HEK293 (cell line): Measurements from ENCODE around the gene ACRBP.

ENCODE experiments used
- CTCF ChIA-PET: fragments of 350-600 bp; formaldehyde crosslinking; extraction: SDS; loops from one replicate; lab custom pipeline; 2021; ENCODE audit warnings: antibody characterized with exemption; lab: Yijun Ruan, JAX
- POLR2A ChIA-PET: fragments of 300-600 bp; formaldehyde crosslinking; extraction: SDS; loops from one replicate; lab custom pipeline; 2020; ENCODE audit warnings: antibody characterized with exemption, inconsistent platforms; lab: Yijun Ruan, JAX
- H3K27ac ChIP-seq: fragments of 200-500 bp; sonication (Bioruptor generic); 2 replicates; pipeline ENCODE4 v1.5.1; 2014; ENCODE audit warnings: low read depth, low read length, control low read depth, inconsistent platforms; ENCODE audit errors: extremely low read depth
- H3K36me3 ChIP-seq, 2 experiments: fragments of 200-500 bp in 1 of 2; sonication (Bioruptor generic) in 1 of 2; 1 replicate in 1 of 2; 2 replicates in 1 of 2; pipeline ENCODE4 v1.5.1; 2014 to 2017; ENCODE audit warnings: inconsistent platforms in 2 of 2, low read length in 2 of 2; ENCODE audit not compliant: control insufficient read depth in 2 of 2, insufficient read depth in 1 of 2
- H3K4me1 ChIP-seq: fragments of 200-500 bp; sonication (Bioruptor generic); 2 replicates; pipeline ENCODE4 v1.5.1; 2014; ENCODE audit warnings: mild to moderate bottlenecking, low read length, inconsistent platforms; ENCODE audit not compliant: control insufficient read depth, insufficient read depth
- H3K4me3 ChIP-seq: 2 replicates; pipeline ENCODE4 v1.5.1; 2011; ENCODE audit warnings: low read depth, mild to moderate bottlenecking, control low read depth, low read length, moderate library complexity
- H3K9me3 ChIP-seq: fragments of 200-500 bp; sonication (Bioruptor generic); 2 replicates; pipeline ENCODE4 v1.5.1; 2014; ENCODE audit warnings: low read depth, low read length, inconsistent platforms; ENCODE audit not compliant: control insufficient read depth, insufficient read depth
- BCL6B ChIP-seq: fragments of 450-650 bp; formaldehyde crosslinking; IDR thresholded peaks from 2 replicates; pipeline ENCODE4 v1.5.1; 2017; ENCODE audit warnings: missing biosample characterization, missing genetic modification characterization
- GFI1B ChIP-seq: fragments of 450-650 bp; formaldehyde crosslinking; IDR thresholded peaks from 2 replicates; pipeline ENCODE4 v1.5.1; 2016; ENCODE audit warnings: missing biosample characterization, missing genetic modification characterization
- HOXA7 ChIP-seq: sonication (generic); formaldehyde crosslinking; IDR thresholded peaks from 2 replicates; pipeline ENCODE4 v1.8.1; 2022; ENCODE audit warnings: missing genetic modification reagents, borderline replicate concordance
- MEIS1 ChIP-seq: sonication (generic); formaldehyde crosslinking; IDR thresholded peaks from 2 replicates; pipeline ENCODE4 v1.8.1; 2022; ENCODE audit warnings: missing genetic modification reagents, mild to moderate bottlenecking, borderline replicate concordance
- PATZ1 ChIP-seq: fragments of 450-650 bp; formaldehyde crosslinking; IDR thresholded peaks from 2 replicates; pipeline ENCODE4 v1.5.1; 2016; ENCODE audit warnings: missing biosample characterization, missing genetic modification characterization
- PRDM10 ChIP-seq: fragments of 450-650 bp; formaldehyde crosslinking; IDR thresholded peaks from 2 replicates; pipeline ENCODE4 v1.5.1; 2016; ENCODE audit warnings: missing biosample characterization, missing genetic modification characterization
- SCRT2 ChIP-seq: fragments of 450-650 bp; formaldehyde crosslinking; IDR thresholded peaks from 2 replicates; pipeline ENCODE4 v1.5.1; 2016; ENCODE audit warnings: missing biosample characterization, missing genetic modification characterization
- ZBTB10 ChIP-seq: fragments of 450-650 bp; formaldehyde crosslinking; IDR thresholded peaks from 2 replicates; pipeline ENCODE4 v1.5.1; 2016; ENCODE audit warnings: missing biosample characterization, missing genetic modification characterization
- ZNF26 ChIP-seq: fragments of 450-650 bp; formaldehyde crosslinking; IDR thresholded peaks from 2 replicates; pipeline ENCODE4 v1.5.1; 2016; ENCODE audit warnings: missing biosample characterization, missing genetic modification characterization
- ZNF561 ChIP-seq: fragments of 450-650 bp; IDR thresholded peaks from 2 replicates; pipeline ENCODE4 v1.5.1; 2018; ENCODE audit warnings: missing biosample characterization, missing genetic modification characterization, borderline replicate concordance
- ZNF677 ChIP-seq: fragments of 450-650 bp; IDR thresholded peaks from 2 replicates; pipeline ENCODE4 v1.5.0; 2018; ENCODE audit warnings: missing biosample characterization, mild to moderate bottlenecking, missing genetic modification characterization, moderate library complexity
- ZNF777 ChIP-seq: fragments of 450-650 bp; formaldehyde crosslinking; IDR thresholded peaks from 2 replicates; pipeline ENCODE4 v1.5.1; 2017; ENCODE audit warnings: missing biosample characterization, missing genetic modification characterization, borderline replicate concordance
- ZNF791 ChIP-seq: fragments of 450-650 bp; formaldehyde crosslinking; IDR thresholded peaks from 2 replicates; pipeline ENCODE4 v1.5.1; 2016; ENCODE audit warnings: missing biosample characterization, missing genetic modification characterization
- ZNF837 ChIP-seq: fragments of 450-650 bp; formaldehyde crosslinking; IDR thresholded peaks from 2 replicates; pipeline ENCODE4 v1.5.1; 2016; ENCODE audit warnings: missing biosample characterization, missing genetic modification characterization

ACRBP gene

GRCh38 chr12:6639151-6639801 is 8.0 kb downstream of the ACRBP start:
- peaks cover 3% of the 10 kb centered on the region; the same call in 1 of the 2 replicates for H3K4me1 ChIP-seq
- H3K27ac ChIP-seq: no peak overlapping the region
- H3K4me3 ChIP-seq: no peak overlapping the region
- CTCF ChIA-PET: interaction anchor here (0.6 to 1.2 kb wide), 4 partner anchors 11 to 187 kb away, joined by 3 read pairs; partner anchors contain the start of gene PTMS
- TF ChIP-seq ZNF777 (tag by site-specific recombination) (no peak), ZNF26 (tag by site-specific recombination) (no peak), BCL6B (tag by site-specific recombination) (no peak), SCRT2 (no peak), ZBTB10 (tag by site-specific recombination) (no peak), HOXA7 (CRISPR knock-in tag) (no peak), ZNF791 (tag by site-specific recombination) (no peak), ZNF837 (tag by site-specific recombination) (no peak), ZNF561 (no peak), PRDM10 (tag by site-specific recombination) (no peak), MEIS1 (CRISPR knock-in tag) (no peak), ZNF677 (tag by site-specific recombination) (no peak), GFI1B (tag by site-specific recombination) (no peak), PATZ1 (tag by site-specific recombination) (no peak)
- H3K36me3 ChIP-seq: no peaks in the 10 kb centered on the region
- POLR2A ChIA-PET: interaction anchor here (0.5 kb wide), 1 partner anchor 50 kb away, joined by 4 read pairs; the partner anchor contains the start of gene ZNF384
- H3K9me3 ChIP-seq: no peaks in the 10 kb centered on the region
